Right cardiac atrium (tissue), 5 donors: ENCODE results near the gene ATP6AP2. TPM values are rescaled to one million over a fixed set of nuclear protein-coding genes. Genes with fewer than 3 reads are reported as not detected.

Experiments
- ATAC-seq, 2 donors: fragments of 200-7000 bp; cut with Tn5 transposase; one replicate each; pipeline versions ENCODE4 v1.8.0 to v1.9.1; 2020; ENCODE audit warnings: moderate library complexity in 2 of 2, mild to moderate bottlenecking in 1 of 2
- DNase-seq, 3 donors: peaks; one replicate each; pipeline ENCODE4 v3.0.0-alpha.2; 2020
- H3K27ac ChIP-seq: one replicate; pipeline ENCODE4 v1.5.1; 2013; ENCODE audit warnings: mild to moderate bottlenecking, low read length, control low read depth, moderate library complexity
- H3K27me3 ChIP-seq: one replicate; pipeline ENCODE4 v1.6.1; 2013; ENCODE audit not compliant: control insufficient read depth, insufficient read depth
- H3K4me1 ChIP-seq: one replicate; pipeline ENCODE4 v1.6.1; 2013; ENCODE audit warnings: low read length; ENCODE audit not compliant: control insufficient read depth, insufficient read depth
- H3K4me3 ChIP-seq: one replicate; pipeline ENCODE4 v1.5.1; 2013; ENCODE audit warnings: low read length, control low read depth
- H3K9me3 ChIP-seq: one replicate; pipeline ENCODE4 v1.6.1; 2013; ENCODE audit warnings: low read length; ENCODE audit not compliant: control insufficient read depth
- WGBS: extraction: QIAGEN DNeasy Blood & Tissue Kit; methylation state at CpG from one replicate; pipeline ENCODE4 v1.1.7; 2013; 5-methylcytosine and 5-hydroxymethylcytosine counted together
- intact Hi-C, 4 donors: fragments of 100-400 bp; cut with DNase I; formaldehyde crosslinking; loops; one replicate each; pipeline versions ENCODE4 v1.11.0 to v1.14.0; 2022 to 2023
- polyA plus RNA-seq: library from polyadenylated mRNA; stranded (reverse); fragments of 200-250 nt; gene quantifications from one replicate; pipeline ENCODE4 v1.2.3, GENCODE V29; 2013
- total RNA-seq, 4 donors: library from RNA; stranded (reverse); fragmentation: NEBNext Ultra II Directional; extraction: Animal tissue kit (Norgen Biotek cat#: 25700); gene quantifications; one replicate each; pipeline ENCODE4 v1.2.1, GENCODE V29; 2021
- donor health status: healthy with polysubstance abuse.
- donor health status: DM: no; HTN: yes; CAD: no.
- donor health status: DM: no; HTN: no; CAD: no.
- donor health status: DM: no; HTN: yes; CAD: no; lungs with severe emphysema.
- donor health status: DM: yes; HTN: yes; CAD: no.

ATP6AP2 gene
- total and polyA plus RNA-seq, 5 donors: 48.0 to 62.5 (median 61.7) TPM

GRCh38 chrX:40612511-40612910 is 31.7 kb downstream of the ATP6AP2 start:
- ATAC-seq (no peak), DNase-seq (no peak)
- Histone ChIP-seq H3K27me3 (no peaks in the 10 kb centered on the region), H3K27ac (no peak overlapping the region), H3K4me1 (no peaks in the 10 kb centered on the region), H3K9me3 (no peaks in the 10 kb centered on the region), H3K4me3 (no peak overlapping the region)
- intact Hi-C loops: loop anchor here in 1 of 4 donors (2.0 kb wide), 1 partner anchor 14 kb away; no protein-coding TSS in a partner anchor
- 63% methylated on average over 4 of the region's 4 CpGs for WGBS

- H3K27me3 ChIP-seq: no peaks in the 10 kb centered on the region
- ATAC-seq (no peak), DNase-seq (no peak)
- intact Hi-C loops: no loop called here
- H3K4me1 ChIP-seq: no peaks in the 10 kb centered on the region
- no peak overlapping the region for H3K4me3 ChIP-seq
- H3K27ac ChIP-seq: no peak overlapping the region
- 79% methylated on average over 9 of the region's 9 CpGs for WGBS
- H3K9me3 ChIP-seq: no peaks in the 10 kb centered on the region
These were observed 35.2 kb downstream of the ATP6AP2 start for GRCh38 chrX:40615976-40616375.

GRCh38 chrX:40617566-40617965 is 36.8 kb downstream of the ATP6AP2 start:
- ATAC-seq (no peak), DNase-seq (no peak)
- Histone ChIP-seq H3K4me1 (no peaks in the 10 kb centered on the region), H3K9me3 (no peaks in the 10 kb centered on the region), H3K27me3 (no peaks in the 10 kb centered on the region), H3K27ac (no peak overlapping the region), H3K4me3 (no peak overlapping the region)
- 88% methylated on average over 7 of the region's 7 CpGs for WGBS
- intact Hi-C loops: no loop called here

GRCh38 chrX:40622479-40623138 is 41.8 kb downstream of the ATP6AP2 start:
- DNase-seq (no peak), ATAC-seq (no peak)
- no peaks in the 10 kb centered on the region for H3K9me3 ChIP-seq
- no peaks in the 10 kb centered on the region for H3K27me3 ChIP-seq
- H3K4me3 ChIP-seq: no peak overlapping the region
- 81% methylated on average over 18 of the region's 18 CpGs for WGBS
- intact Hi-C loops: no loop called here
- peaks cover 1% of the 10 kb centered on the region for H3K4me1 ChIP-seq
- H3K27ac ChIP-seq: no peak overlapping the region

- H3K27me3 ChIP-seq: no peaks in the 10 kb centered on the region
- DNase-seq (no peak), ATAC-seq (no peak)
- 94% methylated on average over 38 of the region's 38 CpGs for WGBS
- intact Hi-C loops: no loop called here
- no peak within 1 kb of the TSS for H3K4me3 ChIP-seq
- H3K27ac ChIP-seq: no peak within 1 kb of the TSS
- H3K9me3 ChIP-seq: no peaks in the 10 kb centered on the region
- peaks cover 1% of the 10 kb centered on the region for H3K4me1 ChIP-seq
These were observed 42.4 kb downstream of the ATP6AP2 start, which contains the start of gene MPC1L for GRCh38 chrX:40623139-40623536. MPC1L (plus strand) TSS chrX:40623428; CDS start chrX:40623566, 138 bp downstream.

- WGBS: 90% methylated on average over 32 of the region's 32 CpGs
- intact Hi-C loops: no loop called here
These were observed 42.9 kb downstream of the ATP6AP2 start for GRCh38 chrX:40623665-40624064.

GRCh38 chrX:40625294-40625693 is 44.5 kb downstream of the ATP6AP2 start:
- Histone ChIP-seq H3K27me3 (no peaks in the 10 kb centered on the region), H3K27ac (no peak overlapping the region), H3K9me3 (no peaks in the 10 kb centered on the region), H3K4me1 (peaks cover 1% of the 10 kb centered on the region), H3K4me3 (no peak overlapping the region)
- intact Hi-C loops: no loop called here
- no peak for DNase-seq
- 47% methylated on average over 4 of the region's 4 CpGs for WGBS
- no peak for ATAC-seq

More at GRCh38 chrX:40623665-40624064, 42.9 kb downstream of the ATP6AP2 start:
- Histone ChIP-seq H3K4me3 (no peak overlapping the region), H3K27ac (no peak overlapping the region), H3K4me1 (peaks cover 1% of the 10 kb centered on the region), H3K9me3 (no peaks in the 10 kb centered on the region), H3K27me3 (no peaks in the 10 kb centered on the region)
- DNase-seq: no peak
- ATAC-seq: no peak

- DNase-seq (no peak), ATAC-seq (no peak)
- H3K27ac ChIP-seq: no peak overlapping the region
- intact Hi-C loops: no loop called here
- H3K27me3 ChIP-seq: no peaks in the 10 kb centered on the region
- whole genome bisulfite sequencing: 94% methylated on average over 5 of the region's 5 CpGs
- no peak overlapping the region for H3K4me3 ChIP-seq
- peaks cover 1% of the 10 kb centered on the region for H3K4me1 ChIP-seq
- no peaks in the 10 kb centered on the region for H3K9me3 ChIP-seq
These were observed 47.7 kb downstream of the ATP6AP2 start for GRCh38 chrX:40628506-40628905.

- no peak overlapping the region for H3K4me3 ChIP-seq
- ATAC-seq: no peak
- H3K4me1 ChIP-seq: no peaks in the 10 kb centered on the region
- no peaks in the 10 kb centered on the region for H3K27me3 ChIP-seq
- intact Hi-C loops: no loop called here
- no peak for DNase-seq
- 86% methylated on average over 4 of the region's 4 CpGs for WGBS
- no peaks in the 10 kb centered on the region for H3K9me3 ChIP-seq
- H3K27ac ChIP-seq: no peak overlapping the region
These were observed 51.4 kb downstream of the ATP6AP2 start for GRCh38 chrX:40632199-40632598.

GRCh38 chrX:40637687-40638086 is 56.9 kb downstream of the ATP6AP2 start:
- ATAC-seq (no peak), DNase-seq (no peak)
- Histone ChIP-seq H3K27me3 (no peaks in the 10 kb centered on the region), H3K4me3 (no peak overlapping the region), H3K4me1 (peaks cover 5% of the 10 kb centered on the region), H3K27ac (no peak overlapping the region), H3K9me3 (no peaks in the 10 kb centered on the region)
- intact Hi-C loops: no loop called here
- 88% methylated on average over 3 of the region's 3 CpGs for WGBS

- DNase-seq (no peak), ATAC-seq (peak in 1 of 2 donors; percentile 42)
- Histone ChIP-seq H3K27me3 (no peaks in the 10 kb centered on the region), H3K4me3 (peak overlapping the region; percentile 69), H3K4me1 (peaks cover 11% of the 10 kb centered on the region), H3K9me3 (no peaks in the 10 kb centered on the region), H3K27ac (no peak overlapping the region)
- intact Hi-C loops: no loop called here
- WGBS: 39% methylated on average over 5 of the region's 5 CpGs
These were observed 63.4 kb downstream of the ATP6AP2 start for GRCh38 chrX:40644176-40644575.
